Thymus (tissue), 11 donors: ENCODE data around the gene TUT4. TPM values are rescaled to one million over a fixed set of nuclear protein-coding genes. Genes with fewer than 3 reads are reported as not detected.
"Not testable (repeated sequence)": the region's sequence is repeated elsewhere in the genome, so short reads cannot be mapped to it uniquely, and the experiment has no call there.

Source experiments
- DNase-seq, 9 donors: peaks; one replicate each; pipeline ENCODE4 v3.0.0-alpha.2; 2013; ENCODE audit warnings: low spot score in 9 of 9, low read depth in 6 of 9, missing footprints in 1 of 9
- H3K27ac ChIP-seq, 2 donors: one replicate each; pipeline ENCODE4 v1.5.1; 2013; ENCODE audit warnings: control low read depth in 1 of 2, low read depth in 1 of 2, low read length in 1 of 2, mild to moderate bottlenecking in 1 of 2, moderate library complexity in 1 of 2
- H3K27me3 ChIP-seq, 2 donors: one replicate each; pipeline ENCODE4 v1.5.1; 2013; ENCODE audit warnings: low read length in 1 of 2; ENCODE audit not compliant: control insufficient read depth in 2 of 2, insufficient read depth in 1 of 2
- H3K36me3 ChIP-seq, 2 donors: one replicate each; pipeline ENCODE4 v1.5.1; 2013; ENCODE audit warnings: low read length in 1 of 2, mild to moderate bottlenecking in 1 of 2, moderate library complexity in 1 of 2; ENCODE audit not compliant: control insufficient read depth in 2 of 2, insufficient read depth in 2 of 2
- H3K4me1 ChIP-seq, 2 donors: one replicate each; pipeline ENCODE4 v1.5.1; 2013; ENCODE audit warnings: low read length in 2 of 2; ENCODE audit not compliant: control insufficient read depth in 2 of 2, insufficient read depth in 2 of 2
- H3K4me3 ChIP-seq, 2 donors: one replicate each; pipeline ENCODE4 v1.5.1; 2013; ENCODE audit warnings: low read length in 2 of 2, control low read depth in 1 of 2, mild to moderate bottlenecking in 1 of 2
- H3K9me3 ChIP-seq, 2 donors: one replicate each; pipeline ENCODE4 v1.5.1; 2013; ENCODE audit warnings: low read length in 1 of 2, mild to moderate bottlenecking in 1 of 2; ENCODE audit not compliant: control insufficient read depth in 2 of 2, insufficient read depth in 1 of 2
- WGBS: extraction: QIAGEN DNeasy Blood & Tissue Kit; methylation state at CpG from one replicate; pipeline ENCODE4 v1.1.7; 2013; 5-methylcytosine and 5-hydroxymethylcytosine counted together
- polyA plus RNA-seq: library from polyadenylated mRNA; stranded (reverse); fragments of 200-250 nt; gene quantifications from one replicate; pipeline ENCODE4 v1.2.3, GENCODE V29; 2013
- total RNA-seq: library from RNA; stranded (reverse); fragments of 120-200 nt; gene quantifications from one replicate; pipeline ENCODE4 v1.2.4, GENCODE V29; 2013
- donor health status: healthy.

The TUT4 gene
- total and polyA plus RNA-seq, 2 donors, result 40.2 to 91.7 TPM

DNA sequence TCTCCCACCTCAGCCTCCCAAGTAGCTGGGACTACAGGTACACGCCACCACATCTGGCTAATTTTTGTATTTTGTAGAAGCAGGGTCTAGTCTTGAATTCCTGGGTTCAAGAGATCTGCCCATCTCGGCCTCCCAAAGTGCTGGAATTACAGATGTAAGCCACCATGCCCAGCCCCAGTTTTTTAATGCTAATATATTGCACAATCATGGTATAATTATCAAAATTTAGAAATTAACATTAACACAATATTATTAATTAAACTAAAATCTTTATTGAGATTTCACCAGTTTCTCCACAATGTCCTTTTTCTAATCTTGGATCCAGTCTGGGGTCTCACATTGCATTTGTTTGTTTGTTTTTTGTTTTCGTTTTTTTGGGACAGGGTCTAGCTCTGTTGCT, 27.4 kb upstream of the TUT4 start:
- WGBS, result 97% methylated on average over 3 of the region's 3 CpGs
- no peak for DNase-seq
- no peak overlapping the region for H3K27ac ChIP-seq
- no peaks in the 10 kb centered on the region for H3K36me3 ChIP-seq
- no peaks in the 10 kb centered on the region for H3K9me3 ChIP-seq
- no peak overlapping the region for H3K4me3 ChIP-seq
- H3K4me1 ChIP-seq, result no peaks in the 10 kb centered on the region
- H3K27me3 ChIP-seq, result no peaks in the 10 kb centered on the region

- WGBS, result 38% methylated on average over 2 of the region's 2 CpGs
- Histone ChIP-seq H3K4me3 (no peak overlapping the region), H3K27ac (no peak overlapping the region), H3K36me3 (no peaks in the 10 kb centered on the region), H3K9me3 (no peaks in the 10 kb centered on the region), H3K4me1 (no peaks in the 10 kb centered on the region), H3K27me3 (no peaks in the 10 kb centered on the region)
- no peak for DNase-seq
These were observed 26.5 kb upstream of the TUT4 start for GRCh38 chr1:52579415-52579814.

DNA sequence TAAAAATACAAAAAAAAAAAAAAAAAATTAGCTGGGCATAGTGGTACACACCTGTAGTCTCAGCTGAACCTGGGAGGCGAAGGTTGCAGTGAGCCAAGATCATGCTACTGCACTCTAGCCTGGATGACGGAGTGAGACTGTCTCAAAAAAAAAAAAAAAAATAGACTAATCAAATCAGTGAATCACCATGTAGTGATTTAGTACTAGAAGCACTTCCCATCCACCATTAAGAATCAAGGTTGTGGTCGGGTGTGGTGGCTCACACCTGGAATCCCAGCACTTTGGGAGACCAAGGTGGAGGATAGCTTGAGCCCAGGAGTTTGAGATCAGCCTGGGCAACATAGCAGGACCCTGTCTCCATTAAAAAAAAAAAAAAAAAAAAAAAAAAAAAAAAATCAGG, 25.2 kb upstream of the TUT4 start:
- not testable (repeated sequence) for H3K9me3 ChIP-seq, H3K4me1 ChIP-seq, DNase-seq, H3K36me3 ChIP-seq, H3K27me3 ChIP-seq, H3K27ac ChIP-seq, H3K4me3 ChIP-seq
- WGBS, result over 99% methylated on average over 3 of the region's 3 CpGs

GRCh38 chr1:52576074-52576473, 23.2 kb upstream of the TUT4 start:
- Histone ChIP-seq H3K27ac (no peak overlapping the region), H3K36me3 (no peaks in the 10 kb centered on the region), H3K4me3 (no peak overlapping the region), H3K9me3 (no peaks in the 10 kb centered on the region), H3K27me3 (no peaks in the 10 kb centered on the region), H3K4me1 (no peaks in the 10 kb centered on the region)
- WGBS, result 98% methylated on average over 1 of the region's 1 CpG
- DNase-seq, result no peak

- H3K27ac ChIP-seq, result no peak overlapping the region
- no peaks in the 10 kb centered on the region for H3K4me1 ChIP-seq
- DNase-seq, result no peak
- H3K36me3 ChIP-seq, result no peaks in the 10 kb centered on the region
- no peaks in the 10 kb centered on the region for H3K27me3 ChIP-seq
- WGBS, result 96% methylated on average over 2 of the region's 2 CpGs
- H3K4me3 ChIP-seq, result no peak overlapping the region
- H3K9me3 ChIP-seq, result no peaks in the 10 kb centered on the region
These were observed 21.7 kb upstream of the TUT4 start for GRCh38 chr1:52574594-52574993.

DNA sequence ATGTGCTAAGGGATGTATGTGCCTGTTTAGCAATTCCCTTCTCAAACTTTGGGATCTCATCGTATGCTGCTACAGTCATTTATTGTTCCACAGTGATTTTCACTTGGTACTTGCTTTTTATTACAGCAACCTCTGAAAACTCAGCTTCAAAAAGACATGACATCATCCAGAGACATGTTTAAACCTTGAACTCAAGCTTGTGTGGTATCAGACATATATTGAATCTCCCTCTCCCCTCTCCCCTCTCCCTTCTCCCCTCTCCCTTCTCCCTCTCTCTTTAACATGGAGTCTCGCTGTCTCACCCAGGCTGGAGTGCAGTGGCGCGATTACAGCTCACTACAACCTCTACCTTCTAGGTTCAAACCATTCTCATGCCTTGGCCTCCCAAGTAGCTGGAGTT, 19.5 kb upstream of the TUT4 start:
- no peak overlapping the region for H3K27ac ChIP-seq
- H3K9me3 ChIP-seq, result no peaks in the 10 kb centered on the region
- DNase-seq, result no peak
- no peaks in the 10 kb centered on the region for H3K27me3 ChIP-seq
- 98% methylated on average over 4 of the region's 4 CpGs for WGBS
- no peak overlapping the region for H3K4me3 ChIP-seq
- no peaks in the 10 kb centered on the region for H3K36me3 ChIP-seq
- peaks cover 0 to 4% of the 10 kb centered on the region in 2 donors for H3K4me1 ChIP-seq

DNA sequence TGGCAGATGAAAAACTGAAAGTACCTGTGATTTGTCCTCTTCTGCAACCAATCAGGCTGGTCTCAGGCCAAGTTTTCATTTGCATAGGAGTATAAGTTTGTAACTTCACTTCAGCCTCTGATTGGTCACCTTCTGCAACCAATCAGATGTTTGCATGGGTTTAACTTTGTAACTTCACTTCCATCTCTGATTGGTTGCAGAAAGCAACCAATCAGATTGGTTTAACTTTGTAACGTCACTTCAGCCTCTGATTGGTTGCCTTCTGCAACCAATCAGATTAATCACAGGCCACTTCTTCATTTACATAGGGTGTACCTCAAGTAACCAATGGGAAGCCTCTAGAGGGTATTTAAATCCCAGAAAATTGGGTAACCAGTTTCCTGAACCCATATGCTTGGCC, 18.9 kb upstream of the TUT4 start:
- Histone ChIP-seq H3K9me3 (no peaks in the 10 kb centered on the region), H3K4me1 (peaks cover 0 to 4% of the 10 kb centered on the region in 2 donors), H3K27me3 (no peaks in the 10 kb centered on the region), H3K27ac (no peak overlapping the region), H3K4me3 (no peak overlapping the region), H3K36me3 (no peaks in the 10 kb centered on the region)
- 98% methylated on average over 1 of the region's 1 CpG for WGBS
- no peak for DNase-seq

DNA sequence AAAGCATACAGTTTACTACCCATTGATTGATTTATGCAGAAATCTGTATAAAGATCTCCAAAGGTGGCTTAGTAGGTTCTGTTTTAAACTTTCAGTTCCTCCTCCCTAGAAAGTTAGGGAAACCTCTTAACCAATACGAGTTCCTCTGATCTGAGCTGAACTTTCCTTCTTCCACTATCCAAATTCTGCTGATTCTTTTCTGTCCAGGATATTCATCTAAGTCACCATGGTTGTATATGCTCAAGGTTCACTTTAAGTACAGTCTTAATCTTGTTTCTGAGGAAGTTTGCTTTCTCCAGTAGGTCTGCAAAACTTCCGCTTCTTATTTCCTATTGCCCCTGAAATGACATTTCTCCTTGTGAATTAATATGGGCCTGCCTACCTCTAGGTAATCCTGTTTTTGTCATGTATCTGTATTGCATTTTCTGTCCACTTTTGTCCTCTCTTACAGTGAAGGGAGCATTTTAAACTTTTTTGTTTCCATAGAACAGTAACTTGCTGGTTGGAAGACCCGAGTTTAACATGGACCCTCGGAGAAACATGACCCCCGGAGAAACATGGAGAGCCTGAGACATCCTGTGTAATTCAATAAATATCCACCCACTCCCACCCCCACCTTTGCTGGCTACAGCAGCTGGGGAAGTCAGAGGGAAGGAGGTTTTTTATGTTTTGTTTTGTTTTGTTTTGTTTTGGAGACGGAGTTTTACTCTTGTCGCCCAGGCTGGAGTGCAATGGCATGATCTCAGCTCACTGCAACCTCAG, 16.7 kb upstream of the TUT4 start:
- Histone ChIP-seq H3K4me1 (peaks cover 0 to 4% of the 10 kb centered on the region in 2 donors), H3K36me3 (no peaks in the 10 kb centered on the region), H3K27ac (no peak overlapping the region), H3K4me3 (no peak overlapping the region), H3K9me3 (no peaks in the 10 kb centered on the region), H3K27me3 (no peaks in the 10 kb centered on the region)
- DNase-seq, result peak in 1 of 9 donors; percentile 25
- 50% methylated on average over 7 of the region's 7 CpGs for WGBS

- H3K27me3 ChIP-seq, result no peaks in the 10 kb centered on the region
- WGBS, result 89% methylated on average over 5 of the region's 5 CpGs
- no peak for DNase-seq
- no peaks in the 10 kb centered on the region for H3K9me3 ChIP-seq
- no peaks in the 10 kb centered on the region for H3K36me3 ChIP-seq
- no peak overlapping the region for H3K4me3 ChIP-seq
- no peak overlapping the region for H3K27ac ChIP-seq
- H3K4me1 ChIP-seq, result peaks cover 0 to 4% of the 10 kb centered on the region in 2 donors
These were observed 15.1 kb upstream of the TUT4 start for GRCh38 chr1:52567943-52568342.
